ENCODE measurements around the gene HCFC1R1. TPM values are rescaled to one million over a fixed set of nuclear protein-coding genes. Genes with fewer than 3 reads are reported as not detected.

The HCFC1R1 gene
- polyA plus RNA-seq, 4 donors, result 51.5 to 119 (median 57.0) TPM

DNA sequence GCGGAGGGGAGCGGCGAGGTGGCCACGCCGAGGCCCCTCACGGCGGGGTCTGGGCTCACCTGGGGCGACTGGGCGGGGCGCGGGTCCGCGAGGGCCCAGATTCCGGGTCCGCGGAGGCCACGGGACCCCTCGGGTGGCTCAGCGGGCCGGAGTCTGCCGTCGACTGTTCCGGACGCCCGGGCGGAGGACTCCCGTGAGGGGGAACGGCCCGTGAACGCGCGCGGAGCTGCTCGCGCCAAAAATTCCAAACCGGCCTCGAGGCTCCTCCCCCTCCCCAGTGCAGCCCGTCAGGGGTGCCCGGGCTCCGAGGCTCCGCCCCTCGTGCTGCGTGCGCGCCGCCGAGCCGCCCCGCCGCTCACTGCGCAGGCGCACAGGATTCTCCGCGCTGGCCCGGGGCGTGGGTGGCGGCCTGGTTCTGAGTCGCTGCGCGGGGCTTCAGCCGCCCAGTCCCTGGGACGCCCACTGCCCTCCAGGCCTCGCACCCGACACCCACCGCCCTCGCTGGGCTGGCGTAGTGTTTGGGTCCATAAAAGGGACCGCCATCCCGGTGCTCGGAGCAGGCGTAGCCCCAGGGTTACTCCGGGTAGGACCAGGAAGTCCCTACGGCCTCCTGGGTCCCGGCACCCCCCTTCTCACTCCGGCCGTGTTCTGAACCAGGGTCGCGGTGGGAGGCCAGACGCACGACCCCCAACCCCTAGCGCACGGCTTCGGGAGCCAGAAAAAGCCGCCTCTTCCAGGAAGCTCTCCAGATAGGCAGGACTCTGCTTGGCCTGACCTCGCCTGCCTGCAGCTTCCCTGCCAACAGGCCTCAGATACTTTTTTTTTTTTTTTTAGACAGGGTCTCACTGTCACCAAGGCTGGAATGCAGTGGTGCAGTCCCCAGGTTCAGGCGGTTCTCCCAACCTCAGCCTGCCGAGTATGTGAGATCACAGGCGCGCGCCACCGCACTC is 43.2 kb downstream of the HCFC1R1 start, which contains the start of gene PKMYT1:
Gene PKMYT1, minus strand, starts transcription at position 220 of the 950 bp plus-strand sequence. CDS start 789 bp downstream, outside the sequence.
- Histone ChIP-seq H3K27me3 (ENCODE audit: control insufficient read depth in 3 of 3, insufficient read depth in 3 of 3, low read length in 3 of 3) (peaks cover 0 to 2% (median 0%) of the 10 kb centered on the region in 3 donors), H3K9me3 (ENCODE audit: control insufficient read depth in 2 of 2, insufficient read depth in 1 of 2, low read depth in 1 of 2, low read length in 1 of 2) (no peaks in the 10 kb centered on the region), H3K36me3 (ENCODE audit: control insufficient read depth in 3 of 3, insufficient read depth in 2 of 3, low read depth in 1 of 3, low read length in 3 of 3) (peaks cover 0 to 22% (median 0%) of the 10 kb centered on the region in 3 donors), H3K27ac (ENCODE audit: low read depth in 1 of 3, low read length in 2 of 3) (peak within 1 kb of the TSS; percentile 81 to 91 (median 85)), H3K4me1 (ENCODE audit: control insufficient read depth in 3 of 3, insufficient read depth in 2 of 3, low read depth in 1 of 3, low read length in 2 of 3) (peaks cover 0 to 17% (median 0%) of the 10 kb centered on the region in 3 donors), H3K4me3 (ENCODE audit: low read depth in 1 of 3, low read length in 3 of 3) (peak within 1 kb of the TSS; percentile 42 to 90 (median 78))
- 6 to 9% (median 9%) methylated on average over 57 to 91 of the region's 91 CpGs for WGBS, 3 donors
- DNase-seq (peak; percentile 91 to 95), FAIRE-seq (no peak)

DNA sequence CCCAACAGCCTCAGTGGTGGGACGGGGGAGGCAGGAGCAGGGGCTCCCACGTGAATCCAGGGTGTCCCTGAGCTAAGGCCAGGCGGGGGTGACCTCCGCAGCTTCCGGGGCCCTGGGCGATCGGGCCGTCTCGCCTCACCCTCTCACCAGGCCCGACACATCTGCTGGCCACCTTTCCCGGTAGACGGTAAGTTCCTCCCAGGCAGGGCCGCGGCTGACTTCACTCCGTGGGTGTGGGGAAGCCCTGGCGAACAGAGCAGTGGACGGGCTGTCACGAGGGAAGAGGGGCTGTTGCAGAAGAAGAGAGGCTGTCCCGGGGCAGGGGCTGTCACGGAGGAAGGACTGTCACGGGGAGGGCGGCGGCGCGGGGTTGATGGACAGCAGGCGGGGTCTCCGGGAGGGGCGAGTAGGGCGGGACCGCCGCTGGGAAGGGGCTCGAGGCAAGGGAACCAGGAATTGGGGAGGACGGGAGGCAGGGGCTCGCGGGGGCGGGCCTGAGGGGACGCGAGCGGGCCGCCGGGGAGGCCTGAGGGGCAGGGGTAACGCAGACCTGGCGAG is 44.0 kb downstream of the HCFC1R1 start:
- peaks cover 0 to 17% (median 0%) of the 10 kb centered on the region in 3 donors for H3K4me1 ChIP-seq (ENCODE audit: control insufficient read depth in 3 of 3, insufficient read depth in 2 of 3, low read depth in 1 of 3, low read length in 2 of 3)

DNA sequence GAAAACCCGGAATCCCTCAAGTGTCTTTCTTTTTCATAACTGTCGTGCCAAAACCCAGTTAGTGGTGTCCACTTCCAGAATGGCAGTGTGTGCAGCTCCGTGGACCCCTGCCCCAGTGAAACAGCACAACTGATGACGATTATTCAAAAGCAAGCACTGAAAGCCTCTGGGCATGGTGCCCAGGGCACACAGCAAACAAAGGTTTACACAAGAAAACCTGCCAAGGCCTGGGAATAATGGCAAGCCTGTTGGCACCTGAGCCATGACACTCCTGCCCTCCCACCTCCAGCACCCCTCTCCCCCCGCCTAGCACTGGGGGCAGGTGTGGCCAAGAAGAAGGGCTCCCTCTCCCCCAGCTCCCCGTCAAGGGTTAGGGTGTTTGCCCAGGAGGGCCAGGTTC is 46.3 kb downstream of the HCFC1R1 start:
- H3K4me3 ChIP-seq (ENCODE audit: low read depth in 1 of 3, low read length in 3 of 3), result no peak overlapping the region
- peaks cover 0 to 2% (median 0%) of the 10 kb centered on the region in 3 donors for H3K27me3 ChIP-seq (ENCODE audit: control insufficient read depth in 3 of 3, insufficient read depth in 3 of 3, low read length in 3 of 3)
- H3K36me3 ChIP-seq (ENCODE audit: control insufficient read depth in 3 of 3, insufficient read depth in 2 of 3, low read depth in 1 of 3, low read length in 3 of 3), result peaks cover 0 to 51% (median 0%) of the 10 kb centered on the region in 3 donors
- WGBS, 3 donors, result 25 to 62% (median 43%) methylated on average over 6 of the region's 6 CpGs
- FAIRE-seq, result no peak
- DNase-seq, result no peak
- peaks cover 0 to 17% (median 0%) of the 10 kb centered on the region in 3 donors for H3K4me1 ChIP-seq (ENCODE audit: control insufficient read depth in 3 of 3, insufficient read depth in 2 of 3, low read depth in 1 of 3, low read length in 2 of 3)
- H3K27ac ChIP-seq (ENCODE audit: low read depth in 1 of 3, low read length in 2 of 3), result no peak overlapping the region
- no peaks in the 10 kb centered on the region for H3K9me3 ChIP-seq (ENCODE audit: control insufficient read depth in 2 of 2, insufficient read depth in 1 of 2, low read depth in 1 of 2, low read length in 1 of 2)

More for the DNA sequence above, 44.0 kb downstream of the HCFC1R1 start:
- FAIRE-seq, result no peak
- 2 to 7% (median 4%) methylated on average over 31 to 43 of the region's 43 CpGs for WGBS, 3 donors
- Histone ChIP-seq H3K27me3 (ENCODE audit: control insufficient read depth in 3 of 3, insufficient read depth in 3 of 3, low read length in 3 of 3) (peaks cover 0 to 2% (median 0%) of the 10 kb centered on the region in 3 donors), H3K27ac (ENCODE audit: low read depth in 1 of 3, low read length in 2 of 3) (no peak overlapping the region), H3K9me3 (ENCODE audit: control insufficient read depth in 2 of 2, insufficient read depth in 1 of 2, low read depth in 1 of 2, low read length in 1 of 2) (no peaks in the 10 kb centered on the region), H3K36me3 (ENCODE audit: control insufficient read depth in 3 of 3, insufficient read depth in 2 of 3, low read depth in 1 of 3, low read length in 3 of 3) (peaks cover 0 to 30% (median 0%) of the 10 kb centered on the region in 3 donors), H3K4me3 (ENCODE audit: low read depth in 1 of 3, low read length in 3 of 3) (peak overlapping the region; percentile 42 to 90 (median 78))
- no peak for DNase-seq

DNA sequence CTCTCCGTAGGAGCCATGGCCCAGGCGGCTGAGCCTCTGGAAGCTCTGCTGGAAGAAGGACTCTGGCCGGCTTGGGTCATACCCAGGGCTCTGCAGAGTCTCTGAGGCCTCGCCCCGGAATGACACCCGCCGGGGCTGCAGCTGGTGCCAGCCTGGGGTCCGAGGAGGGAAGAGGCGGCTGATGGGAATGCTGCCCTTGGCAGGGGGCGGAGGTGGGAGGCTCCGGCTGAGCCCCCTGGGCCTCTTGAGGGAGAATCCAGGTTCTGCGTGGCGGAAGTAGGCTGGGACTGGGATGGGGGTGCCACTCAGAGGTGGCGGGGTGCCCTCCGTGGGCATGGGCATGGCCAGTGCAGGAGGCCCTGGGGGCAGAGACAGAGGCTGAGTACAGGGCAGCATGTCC is 47.1 kb downstream of the HCFC1R1 start:
- no peak for FAIRE-seq
- Histone ChIP-seq H3K36me3 (ENCODE audit: control insufficient read depth in 3 of 3, insufficient read depth in 2 of 3, low read depth in 1 of 3, low read length in 3 of 3) (peaks cover 0 to 59% (median 0%) of the 10 kb centered on the region in 3 donors), H3K27me3 (ENCODE audit: control insufficient read depth in 3 of 3, insufficient read depth in 3 of 3, low read length in 3 of 3) (peaks cover 0 to 2% (median 0%) of the 10 kb centered on the region in 3 donors), H3K4me1 (ENCODE audit: control insufficient read depth in 3 of 3, insufficient read depth in 2 of 3, low read depth in 1 of 3, low read length in 2 of 3) (peaks cover 0 to 17% (median 0%) of the 10 kb centered on the region in 3 donors), H3K4me3 (ENCODE audit: low read depth in 1 of 3, low read length in 3 of 3) (no peak overlapping the region), H3K27ac (ENCODE audit: low read depth in 1 of 3, low read length in 2 of 3) (no peak overlapping the region), H3K9me3 (ENCODE audit: control insufficient read depth in 2 of 2, insufficient read depth in 1 of 2, low read depth in 1 of 2, low read length in 1 of 2) (no peaks in the 10 kb centered on the region)
- no peak for DNase-seq
- WGBS, 3 donors, result 78 to 92% (median 84%) methylated on average over 14 to 15 of the region's 15 CpGs

DNA sequence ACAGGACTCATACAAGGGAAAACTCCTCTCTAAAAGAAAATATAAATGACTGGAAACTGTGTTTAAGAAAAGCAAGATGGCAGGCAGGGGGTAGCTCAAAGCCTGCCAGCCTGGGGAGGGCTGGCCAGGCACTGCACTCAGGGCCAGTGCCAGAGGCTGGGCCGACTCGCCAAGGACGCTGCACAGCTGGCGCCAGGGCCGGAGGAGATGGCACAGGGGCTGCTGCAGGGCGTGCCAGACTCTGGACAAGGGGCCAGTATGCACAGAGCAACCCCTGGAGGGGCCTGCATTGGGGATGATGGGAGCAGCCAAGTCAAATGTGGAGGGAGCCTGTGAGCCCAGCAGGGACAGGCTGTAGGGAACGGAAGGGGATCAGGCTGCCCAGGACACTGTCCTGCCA is 47.5 kb downstream of the HCFC1R1 start:
- FAIRE-seq (no peak), DNase-seq (no peak)
- Histone ChIP-seq H3K27ac (ENCODE audit: low read depth in 1 of 3, low read length in 2 of 3) (no peak overlapping the region), H3K4me3 (ENCODE audit: low read depth in 1 of 3, low read length in 3 of 3) (no peak overlapping the region), H3K4me1 (ENCODE audit: control insufficient read depth in 3 of 3, insufficient read depth in 2 of 3, low read depth in 1 of 3, low read length in 2 of 3) (peaks cover 0 to 12% (median 0%) of the 10 kb centered on the region in 3 donors), H3K36me3 (ENCODE audit: control insufficient read depth in 3 of 3, insufficient read depth in 2 of 3, low read depth in 1 of 3, low read length in 3 of 3) (peaks cover 0 to 64% (median 0%) of the 10 kb centered on the region in 3 donors), H3K9me3 (ENCODE audit: control insufficient read depth in 2 of 2, insufficient read depth in 1 of 2, low read depth in 1 of 2, low read length in 1 of 2) (no peaks in the 10 kb centered on the region), H3K27me3 (ENCODE audit: control insufficient read depth in 3 of 3, insufficient read depth in 3 of 3, low read length in 3 of 3) (peaks cover 0 to 2% (median 0%) of the 10 kb centered on the region in 3 donors)
- WGBS, 3 donors, result 91 to 94% (median 93%) methylated on average over 7 of the region's 7 CpGs

DNA sequence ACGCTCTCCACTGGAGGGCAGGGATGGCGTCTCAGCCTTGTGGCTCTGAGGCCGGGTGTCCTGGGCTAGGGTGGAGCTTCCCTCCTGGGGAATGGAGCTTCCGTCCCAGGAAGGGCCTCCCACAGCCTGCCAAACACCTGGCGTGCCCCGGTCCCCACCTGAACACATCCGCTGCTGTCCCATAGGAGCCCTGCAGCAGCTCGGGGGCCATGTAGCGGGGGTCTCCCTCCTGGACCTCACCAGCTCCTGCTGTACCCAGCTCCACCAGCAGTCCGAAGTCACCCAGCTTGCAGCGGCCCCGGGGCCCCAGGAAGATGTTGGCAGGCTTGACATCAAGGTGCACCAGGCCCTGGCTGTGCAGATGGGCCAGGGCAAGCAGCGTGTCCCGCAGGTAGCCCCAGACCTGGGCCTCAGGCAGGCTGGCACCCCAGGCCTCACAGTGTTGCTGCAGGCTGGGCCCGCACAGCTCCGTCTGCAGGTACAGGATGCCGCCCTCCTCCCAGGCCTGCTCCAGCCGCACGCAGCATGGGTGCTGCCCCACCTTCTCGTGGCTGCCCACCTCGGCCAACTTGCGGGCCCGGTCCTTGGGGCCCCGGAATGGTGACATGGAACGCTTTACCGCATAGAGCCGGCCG is 48.5 kb downstream of the HCFC1R1 start:
- H3K4me1 ChIP-seq (ENCODE audit: control insufficient read depth in 3 of 3, insufficient read depth in 2 of 3, low read depth in 1 of 3, low read length in 2 of 3), result peaks cover 0 to 15% (median 0%) of the 10 kb centered on the region in 3 donors
- no peak overlapping the region for H3K4me3 ChIP-seq (ENCODE audit: low read depth in 1 of 3, low read length in 3 of 3)
- H3K27me3 ChIP-seq (ENCODE audit: control insufficient read depth in 3 of 3, insufficient read depth in 3 of 3, low read length in 3 of 3), result peaks cover 0 to 2% (median 0%) of the 10 kb centered on the region in 3 donors
- peaks cover 0 to 71% (median 0%) of the 10 kb centered on the region in 3 donors for H3K36me3 ChIP-seq (ENCODE audit: control insufficient read depth in 3 of 3, insufficient read depth in 2 of 3, low read depth in 1 of 3, low read length in 3 of 3)
- no peaks in the 10 kb centered on the region for H3K9me3 ChIP-seq (ENCODE audit: control insufficient read depth in 2 of 2, insufficient read depth in 1 of 2, low read depth in 1 of 2, low read length in 1 of 2)
- FAIRE-seq (no peak), DNase-seq (no peak)
- H3K27ac ChIP-seq (ENCODE audit: low read depth in 1 of 3, low read length in 2 of 3), result no peak overlapping the region
- 94 to 95% (median 95%) methylated on average over 27 to 28 of the region's 28 CpGs for WGBS, 3 donors

DNA sequence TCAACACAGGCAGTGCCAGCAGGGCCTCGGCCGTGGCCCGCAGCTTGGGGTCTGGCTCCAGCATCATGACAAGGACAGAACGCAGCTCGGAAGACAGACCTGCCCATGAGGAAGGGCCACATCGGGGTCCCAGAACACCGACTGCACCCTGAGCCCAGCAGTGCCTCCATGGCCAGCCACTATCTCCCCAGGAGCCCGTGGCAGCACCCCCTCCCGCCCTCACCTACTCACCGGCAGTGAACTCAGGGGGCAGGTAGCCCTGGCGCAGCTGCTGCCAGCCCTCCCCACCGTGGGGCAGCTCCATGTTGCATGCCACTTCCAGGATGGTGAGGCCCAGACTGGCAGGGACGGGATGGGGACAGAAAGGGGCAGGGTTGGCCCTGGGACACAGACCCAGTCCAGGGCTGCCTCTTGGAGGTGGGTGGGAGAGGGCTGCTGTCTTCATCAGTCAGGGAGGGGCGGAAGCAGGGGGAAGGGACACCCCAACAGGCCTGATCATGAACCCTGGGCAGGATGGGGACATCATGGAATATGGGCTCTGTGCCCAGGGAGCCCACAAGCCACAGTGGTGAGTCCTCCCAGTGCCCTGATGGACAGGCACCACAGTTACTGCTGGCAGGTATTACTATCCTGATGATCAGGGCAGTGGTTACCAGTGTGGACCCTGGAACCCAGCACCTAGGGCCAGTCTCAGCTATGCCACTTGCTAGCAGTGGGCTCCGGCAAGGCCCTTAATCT is 49.3 kb downstream of the HCFC1R1 start:
- WGBS, 3 donors, result 91 to 94% (median 93%) methylated on average over 14 to 15 of the region's 15 CpGs
- peaks cover 0 to 13% (median 0%) of the 10 kb centered on the region in 3 donors for H3K4me1 ChIP-seq (ENCODE audit: control insufficient read depth in 3 of 3, insufficient read depth in 2 of 3, low read depth in 1 of 3, low read length in 2 of 3)
- no peaks in the 10 kb centered on the region for H3K27me3 ChIP-seq (ENCODE audit: control insufficient read depth in 3 of 3, insufficient read depth in 3 of 3, low read length in 3 of 3)
- H3K4me3 ChIP-seq (ENCODE audit: low read depth in 1 of 3, low read length in 3 of 3), result no peak overlapping the region
- no peak for DNase-seq
- no peak overlapping the region for H3K27ac ChIP-seq (ENCODE audit: low read depth in 1 of 3, low read length in 2 of 3)
- H3K36me3 ChIP-seq (ENCODE audit: control insufficient read depth in 3 of 3, insufficient read depth in 2 of 3, low read depth in 1 of 3, low read length in 3 of 3), result peaks cover 0 to 71% (median 0%) of the 10 kb centered on the region in 3 donors
- no peaks in the 10 kb centered on the region for H3K9me3 ChIP-seq (ENCODE audit: control insufficient read depth in 2 of 2, insufficient read depth in 1 of 2, low read depth in 1 of 2, low read length in 1 of 2)
- FAIRE-seq, result no peak

All from small intestine (tissue), 7 donors.